Activated CD4-positive, alpha-beta T cell treated with anti-CD3 and anti-CD28 coated beads for 48 hours (primary cell): Measurements from ENCODE around the gene HAPLN1.

Experiments
- DNase-seq: peaks from one replicate; pipeline ENCODE4 v3.0.0-alpha.2; 2020

Gene HAPLN1

GRCh38 chr5:83715236-83716065, 5.2 kb downstream of the HAPLN1 start:
- no peak for DNase-seq

DNA sequence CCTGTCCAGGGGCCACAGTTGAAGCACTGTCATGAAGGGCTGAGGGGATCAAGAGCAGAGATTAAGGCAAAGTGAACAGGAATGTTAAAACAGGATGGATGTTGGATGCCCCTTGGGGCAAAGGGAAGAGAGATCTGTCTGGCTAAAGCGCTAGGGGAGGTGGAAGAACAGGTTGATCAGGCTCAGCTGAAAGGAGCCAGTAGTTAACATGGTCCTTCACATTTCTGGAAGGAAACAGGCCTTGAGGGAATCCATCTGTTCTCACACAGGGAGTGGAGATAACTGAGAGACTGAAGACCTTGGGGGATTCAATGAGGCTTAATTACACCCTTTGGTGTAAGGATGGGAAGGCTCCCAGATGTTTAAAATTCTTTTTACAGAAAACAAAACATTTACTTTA, 5.8 kb downstream of the HAPLN1 start:
- no peak for DNase-seq

GRCh38 chr5:83711982-83712601, 8.6 kb downstream of the HAPLN1 start:
- peak; percentile 24 for DNase-seq

- DNase-seq: no peak
These were observed 10.7 kb downstream of the HAPLN1 start for GRCh38 chr5:83709973-83710372.

DNA sequence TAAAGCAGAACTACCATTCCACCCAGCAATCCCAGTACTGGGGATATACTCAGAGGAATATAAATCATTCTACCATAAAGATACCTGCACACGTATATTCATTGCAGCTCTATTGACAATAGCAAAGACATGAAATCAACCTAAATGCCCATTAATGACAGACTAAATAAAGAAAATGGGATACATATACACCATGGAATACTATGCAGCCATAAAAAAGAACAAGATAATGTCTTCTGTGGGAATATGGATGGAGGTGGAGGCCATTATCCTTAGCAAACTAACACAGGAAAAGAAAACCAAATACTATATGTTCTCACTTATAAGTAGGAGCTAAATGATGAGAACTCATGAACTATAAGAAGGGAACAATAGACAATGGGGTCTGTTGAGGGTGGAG, 12.5 kb downstream of the HAPLN1 start:
- no peak for DNase-seq

GRCh38 chr5:83703059-83703458, 17.6 kb downstream of the HAPLN1 start:
- DNase-seq: no peak

GRCh38 chr5:83701886-83702285, 18.8 kb downstream of the HAPLN1 start:
- DNase-seq: no peak

DNA sequence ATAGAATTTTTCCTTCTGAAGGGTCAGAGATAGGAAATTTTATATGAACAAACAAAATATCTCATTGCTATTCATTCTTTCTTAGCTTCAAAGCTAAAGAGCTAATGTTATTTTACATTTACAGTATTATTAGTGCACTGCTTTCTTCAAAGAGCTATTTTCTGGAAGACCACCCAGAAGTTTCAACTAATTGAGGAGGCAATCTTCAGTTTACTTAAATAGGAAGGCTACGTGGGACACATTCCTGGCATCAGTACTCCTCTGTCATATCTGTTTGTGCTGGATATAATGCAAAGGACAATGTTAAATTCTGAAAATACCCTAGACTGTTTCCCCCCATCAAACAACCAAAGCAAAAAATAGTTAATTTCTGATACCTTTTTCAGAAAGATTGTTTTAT, 30.8 kb downstream of the HAPLN1 start:
- DNase-seq: no peak

DNA sequence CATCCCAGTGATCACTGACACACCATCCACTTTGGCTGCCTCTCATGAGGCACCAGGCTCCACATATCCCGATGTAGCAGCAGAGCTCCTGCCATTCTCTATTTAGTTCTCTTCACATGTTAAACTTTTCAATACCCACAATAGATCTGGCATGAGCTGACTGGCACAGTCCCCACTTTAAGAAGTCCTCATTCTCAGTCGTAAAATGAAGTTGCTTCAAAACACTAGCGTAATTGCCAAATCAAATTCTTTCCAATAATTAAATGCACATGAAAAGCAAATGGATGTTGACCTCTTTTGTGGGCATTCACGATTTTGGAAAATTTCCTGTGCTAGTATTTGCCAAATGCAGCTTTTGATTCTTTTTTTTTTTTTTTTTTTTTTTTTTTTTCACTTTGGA, 32.4 kb downstream of the HAPLN1 start:
- DNase-seq: no peak

DNA sequence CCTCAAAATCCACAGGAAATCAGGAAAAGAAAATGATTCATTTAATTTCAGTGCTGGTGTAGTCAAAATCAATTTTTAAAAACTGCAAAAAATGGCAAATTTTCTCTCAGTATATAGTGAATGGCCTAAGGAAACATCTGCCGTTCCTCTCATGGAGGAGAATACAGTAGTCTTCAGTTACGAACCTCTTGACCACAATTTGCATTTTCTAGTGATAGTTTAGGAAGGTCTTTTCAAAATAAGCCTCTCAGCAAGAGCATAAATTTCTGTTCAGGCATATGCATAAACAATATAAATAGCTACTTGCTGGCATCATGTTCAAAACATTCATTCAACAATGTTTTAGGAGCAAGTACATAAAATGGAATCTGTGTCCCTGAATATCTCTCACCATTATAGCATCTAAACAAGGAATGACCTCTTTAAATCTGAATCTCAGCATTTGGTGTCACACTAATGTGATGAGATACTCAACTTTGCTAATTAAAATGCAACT, 33.5 kb downstream of the HAPLN1 start:
- no peak for DNase-seq

- no peak for DNase-seq
These were observed 34.4 kb downstream of the HAPLN1 start for GRCh38 chr5:83686251-83686650.

GRCh38 chr5:83683836-83684235, 36.8 kb downstream of the HAPLN1 start:
- DNase-seq: no peak

DNA sequence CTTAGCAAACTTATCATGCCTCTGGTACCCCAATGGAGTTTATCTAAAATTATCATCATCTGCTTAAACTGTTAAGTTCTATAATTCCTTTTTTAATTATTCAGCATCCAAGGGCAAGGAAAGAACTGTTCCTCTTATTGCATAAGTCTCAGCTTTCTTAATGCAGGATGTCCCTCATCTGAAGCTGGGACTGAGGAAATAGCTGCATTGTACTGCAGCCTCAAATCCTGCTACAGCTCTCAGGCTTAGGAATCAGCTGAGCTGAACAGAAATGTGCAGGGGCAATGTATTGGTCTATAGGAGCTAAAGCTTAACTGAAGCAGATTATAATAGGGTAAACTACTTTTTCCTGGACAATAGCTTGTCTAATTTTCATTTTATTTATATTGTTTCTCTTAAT, 48.0 kb downstream of the HAPLN1 start:
- no peak for DNase-seq

DNA sequence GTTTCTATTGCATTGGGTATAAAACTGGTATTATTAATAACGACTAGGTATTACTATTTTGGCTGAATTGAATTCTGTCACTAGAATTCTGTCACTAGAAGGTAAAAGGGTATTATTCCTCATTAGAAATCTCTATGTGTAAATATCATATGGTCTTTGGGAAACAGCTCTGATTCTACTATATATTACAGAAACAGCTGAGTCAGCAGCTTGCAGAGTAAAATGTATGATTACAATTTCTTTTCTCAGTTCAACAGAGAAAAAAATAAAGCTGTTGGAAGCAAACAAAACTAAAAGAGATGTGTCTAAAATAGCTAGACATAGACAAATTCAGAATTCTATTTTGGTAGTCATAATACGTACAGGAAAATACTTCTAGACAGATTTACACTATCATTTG, 48.5 kb downstream of the HAPLN1 start:
- DNase-seq: no peak

GRCh38 chr5:83665631-83666030, 55.0 kb downstream of the HAPLN1 start:
- no peak for DNase-seq

DNA sequence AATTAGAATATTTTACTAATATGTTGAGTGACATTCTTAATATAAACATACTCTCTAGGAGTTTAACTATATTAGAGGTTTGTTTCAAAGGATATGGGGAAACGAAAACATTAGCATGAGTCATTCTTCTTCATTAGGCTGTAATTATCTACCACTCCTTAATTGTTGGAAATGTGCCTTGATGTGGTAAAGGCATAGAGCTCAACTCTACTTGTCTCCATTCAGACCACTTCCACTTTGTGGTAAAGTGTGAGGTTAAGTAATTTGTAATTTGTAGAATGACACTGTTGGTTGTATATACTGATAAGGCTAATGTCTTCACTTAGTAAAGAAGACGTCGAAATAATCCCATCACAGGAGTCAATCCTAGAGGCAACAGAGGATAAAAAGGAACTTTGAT, 58.1 kb downstream of the HAPLN1 start:
- no peak for DNase-seq

DNA sequence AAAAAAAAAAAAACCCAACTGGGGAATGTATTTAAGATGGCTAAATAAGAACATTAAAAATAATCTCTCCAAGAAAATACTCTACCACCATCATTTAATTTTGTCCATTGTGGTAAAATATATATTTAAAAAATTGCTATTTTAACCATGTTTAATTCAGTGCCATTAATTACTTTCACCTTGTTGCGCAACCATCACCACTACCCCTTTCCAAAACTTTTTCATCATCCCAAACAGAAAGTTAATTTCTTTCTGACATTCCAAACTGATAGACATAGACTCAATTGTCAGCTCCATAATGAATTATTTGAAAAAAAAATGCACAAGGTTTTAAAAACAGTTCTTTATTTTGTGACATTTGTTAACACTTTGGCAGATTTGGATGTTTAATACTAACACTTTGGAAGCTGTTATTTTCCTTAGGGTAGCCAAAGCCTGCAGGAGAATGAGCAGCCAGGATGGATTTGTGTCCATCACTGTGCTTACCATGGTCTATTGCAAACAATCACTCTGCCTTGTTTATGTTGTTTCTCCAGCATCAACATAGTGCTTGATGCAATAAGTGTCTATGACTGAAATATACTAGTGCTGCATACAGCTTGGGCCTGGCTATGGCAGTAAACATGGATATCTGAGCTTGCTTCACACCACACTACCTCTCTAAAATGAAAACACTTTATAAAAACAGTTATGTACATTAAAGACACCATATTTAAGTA, 62.7 kb downstream of the HAPLN1 start:
- DNase-seq: no peak

GRCh38 chr5:83654427-83654994, 66.1 kb downstream of the HAPLN1 start:
- DNase-seq: no peak

GRCh38 chr5:83653669-83654068, 67.0 kb downstream of the HAPLN1 start:
- no peak for DNase-seq

- DNase-seq: no peak
These were observed 74.7 kb downstream of the HAPLN1 start for GRCh38 chr5:83645936-83646335.

DNA sequence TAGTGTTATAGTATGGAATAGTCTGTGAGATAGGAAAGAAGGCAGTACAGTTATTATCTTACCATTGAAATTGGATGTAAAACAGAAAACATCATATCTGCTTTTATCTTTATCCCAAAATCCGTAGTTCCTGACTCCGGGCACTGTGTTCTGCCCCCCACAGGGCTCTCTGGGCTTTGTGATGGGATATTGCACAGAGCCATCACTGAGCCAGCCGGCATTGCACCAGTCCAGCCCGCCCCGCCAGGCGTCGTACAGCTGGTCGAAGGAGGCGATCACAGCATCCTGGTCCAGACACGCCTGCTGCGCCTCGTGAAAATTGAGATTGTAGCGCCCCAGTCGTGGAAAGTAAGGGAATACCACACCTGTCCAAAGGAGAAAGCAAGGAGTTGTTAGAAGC, 76.4 kb downstream of the HAPLN1 start:
- DNase-seq: no peak

GRCh38 chr5:83641946-83642345, 78.7 kb downstream of the HAPLN1 start:
- no peak for DNase-seq

- DNase-seq: no peak
These were observed 80.7 kb downstream of the HAPLN1 start for GRCh38 chr5:83639911-83640310.

DNA sequence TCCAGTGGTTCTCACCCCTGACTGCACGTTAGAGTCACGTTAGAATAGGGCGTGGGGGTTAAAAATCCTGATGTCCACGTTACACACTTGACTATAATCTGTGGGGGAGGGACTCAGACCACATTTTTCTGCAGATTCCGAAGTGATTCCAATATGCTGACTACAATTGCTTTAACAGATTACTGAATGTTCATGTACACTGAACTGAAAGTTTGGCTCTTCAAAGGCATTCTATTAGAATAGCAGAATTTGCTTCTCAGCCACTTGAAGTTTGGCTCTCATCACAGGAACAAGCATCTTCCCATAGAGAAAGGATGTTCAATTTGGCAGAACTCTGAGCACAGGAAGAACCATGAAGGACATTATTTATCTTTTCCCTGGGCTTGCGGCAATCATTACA, 84.5 kb downstream of the HAPLN1 start:
- DNase-seq: no peak
